Keratinocyte (primary cell): ENCODE measurements around the gene KRT34. TPM values are rescaled to one million over a fixed set of nuclear protein-coding genes. Genes with fewer than 3 reads are reported as not detected.

Experiments used
- DNase-seq: peaks from one replicate; pipeline ENCODE4 v3.0.0-alpha.2; 2011; ENCODE audit warnings: low read depth, missing footprints, low spot score
- FAIRE-seq: peaks from 2 replicates; lab custom pipeline; 2011; peaks lifted over from hg19 to GRCh38; lab: Jason Lieb, UNC
- H2AFZ ChIP-seq: 2 replicates; pipeline ENCODE4 v1.6.0; 2012; ENCODE audit warnings: low read length, control low read depth, inconsistent platforms; ENCODE audit not compliant: control insufficient read depth
- H3K27ac ChIP-seq: 2 replicates; pipeline ENCODE4 v1.5.1; 2011; ENCODE audit warnings: low read length; ENCODE audit not compliant: control insufficient read depth, insufficient read depth
- H3K27me3 ChIP-seq: 3 replicates; pipeline ENCODE4 v1.6.0; 2011; ENCODE audit warnings: low read length; ENCODE audit not compliant: control insufficient read depth, insufficient read depth; ENCODE audit errors: extremely low read depth
- H3K36me3 ChIP-seq, 2 experiments: 2 replicates in 1 of 2; 3 replicates in 1 of 2; pipeline ENCODE4 v1.5.1; 2011; ENCODE audit warnings: low read length in 2 of 2, mild to moderate bottlenecking in 1 of 2; ENCODE audit not compliant: control insufficient read depth in 2 of 2, insufficient read depth in 2 of 2; ENCODE audit errors: extremely low read depth in 1 of 2
- H3K4me1 ChIP-seq: 3 replicates; pipeline ENCODE4 v1.5.1; 2011; ENCODE audit warnings: low read length; ENCODE audit not compliant: control insufficient read depth, insufficient read depth; ENCODE audit errors: extremely low read depth
- H3K4me2 ChIP-seq: 3 replicates; pipeline ENCODE4 v1.6.0; 2011; ENCODE audit warnings: low read depth, low read length; ENCODE audit not compliant: control insufficient read depth, insufficient read depth; ENCODE audit errors: extremely low read depth
- H3K4me3 ChIP-seq, 3 experiments: fragments of 200-600 bp in 1 of 3; sonication (generic) in 1 of 3; 2 replicates in 2 of 3; 3 replicates in 1 of 3; pipeline ENCODE4 v1.5.1; 2011 to 2016; ENCODE audit warnings: low read length in 3 of 3, mild to moderate bottlenecking in 3 of 3, control low read depth in 2 of 3, inconsistent platforms in 1 of 3, low read depth in 1 of 3, mixed read lengths in 1 of 3, mixed run types in 1 of 3, moderate library complexity in 1 of 3; ENCODE audit not compliant: control insufficient read depth in 2 of 3, insufficient read depth in 2 of 3; ENCODE audit errors: extremely low read depth in 1 of 3
- H3K79me2 ChIP-seq: 2 replicates; pipeline ENCODE4 v1.6.0; 2012; ENCODE audit warnings: low read length; ENCODE audit not compliant: control insufficient read depth, insufficient read depth
- H3K9ac ChIP-seq: 3 replicates; pipeline ENCODE4 v1.6.0; 2011; ENCODE audit warnings: low read length; ENCODE audit not compliant: control insufficient read depth, insufficient read depth; ENCODE audit errors: extremely low read depth
- H3K9me1 ChIP-seq: 3 replicates; pipeline ENCODE4 v1.6.0; 2011; ENCODE audit warnings: low read length; ENCODE audit not compliant: control insufficient read depth, insufficient read depth; ENCODE audit errors: extremely low read depth
- H3K9me3 ChIP-seq: 2 replicates; pipeline ENCODE4 v1.5.1; 2012; ENCODE audit warnings: low read depth, low read length; ENCODE audit not compliant: control insufficient read depth
- H4K20me1 ChIP-seq: 3 replicates; pipeline ENCODE4 v1.6.0; 2011; ENCODE audit warnings: low read length; ENCODE audit not compliant: control insufficient read depth, insufficient read depth; ENCODE audit errors: extremely low read depth
- EZH2 ChIP-seq: IDR thresholded peaks from one replicate; pipeline ENCODE4 v1.6.1; 2012; ENCODE audit warnings: inconsistent platforms, mild to moderate bottlenecking, low read length, moderate library complexity
- dilution Hi-C: fragments of 300-500 bp; cut with MboI; formaldehyde crosslinking; loops from one replicate; pipeline ENCODE4 v1.7.0; 2020; ENCODE audit warnings: low sequenced_read_pairs; ENCODE audit not compliant: extremely low pct_ligation_motif_present
- polyA plus RNA-seq, 5 experiments: library from polyadenylated mRNA; depleted of rRNA in 3 of 5; stranded (reverse) in 3 of 5; stranded (forward) in 1 of 5; unstranded in 1 of 5; fragments of >200 nt; gene quantifications; 1 replicate in 1 of 5; 2 replicates in 3 of 5; 3 replicates in 1 of 5; pipeline versions ENCODE4 v1.2.1 to v1.2.3, GENCODE V29; 2011 to 2012; ENCODE audit warnings: missing spikeins in 2 of 5, low read depth in 1 of 5, low replicate concordance in 1 of 5
- TF ChIP-seq, protein P1 (sequence below), 3 experiments: IDR thresholded peaks in 1 of 3; conservative IDR thresholded peaks in 1 of 3; optimal IDR thresholded peaks in 1 of 3; 2 replicates in 2 of 3; 3 replicates in 1 of 3; pipeline versions ENCODE3 to v1.5.1; 2011; ENCODE audit warnings: low read length in 3 of 3, mild to moderate bottlenecking in 3 of 3, moderate library complexity in 2 of 3, control low read depth in 1 of 3, inconsistent platforms in 1 of 3; ENCODE audit not compliant: insufficient read depth in 2 of 3; ENCODE audit errors: extremely low read depth in 1 of 3

Gene KRT34
- polyA plus RNA-seq, 1 donor (not counting 4 experiments of a cell fraction or from before 2014, with no cell fraction given): 4.8 TPM

DNA sequence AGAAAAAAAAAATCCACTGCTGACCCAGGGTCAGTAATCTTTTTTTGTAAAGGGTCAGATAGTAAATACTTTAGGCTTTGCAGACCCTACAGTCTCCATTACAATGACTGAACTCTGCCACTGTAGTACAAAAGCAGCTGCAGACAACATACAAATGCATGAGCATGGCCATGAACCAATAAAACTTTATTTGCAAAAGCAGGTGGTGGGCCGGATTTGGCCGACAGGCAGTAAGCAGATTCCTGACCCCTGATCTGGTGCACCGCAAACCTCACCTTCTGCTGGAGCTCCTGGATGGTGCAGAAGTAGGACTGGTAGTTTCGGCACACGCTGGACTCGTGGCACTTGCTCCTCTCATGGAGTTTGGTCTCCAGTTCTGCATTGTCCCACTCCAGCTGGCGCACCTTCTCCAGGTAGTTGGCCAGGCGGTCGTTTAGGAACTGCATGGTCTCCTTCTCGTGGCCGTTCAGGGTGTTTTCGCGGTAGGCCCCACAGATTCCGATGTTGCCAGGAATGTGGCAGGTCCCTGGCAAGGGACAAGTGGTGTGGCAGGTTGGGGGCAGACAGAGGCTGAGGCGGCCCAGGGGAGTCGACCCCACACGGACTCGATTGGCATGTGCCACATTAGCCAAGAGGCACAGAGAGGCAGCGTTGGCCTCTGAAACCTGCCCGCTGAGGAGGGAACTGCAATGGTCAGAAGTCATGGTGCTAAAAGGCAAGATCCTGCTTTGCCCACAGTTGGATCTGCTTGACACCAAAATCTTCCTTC, 29.1 kb upstream of the KRT34 start:
- H3K27me3 ChIP-seq: no peaks in the 10 kb centered on the region
- H3K4me3 ChIP-seq: no peak overlapping the region
- no peaks in the 10 kb centered on the region for H3K4me1 ChIP-seq
- FAIRE-seq: no peak
- H3K9me1 ChIP-seq: no peaks in the 10 kb centered on the region
- no peak overlapping the region for H3K9ac ChIP-seq
- dilution Hi-C loops: no loop called here
- TF ChIP-seq, protein P1, sequence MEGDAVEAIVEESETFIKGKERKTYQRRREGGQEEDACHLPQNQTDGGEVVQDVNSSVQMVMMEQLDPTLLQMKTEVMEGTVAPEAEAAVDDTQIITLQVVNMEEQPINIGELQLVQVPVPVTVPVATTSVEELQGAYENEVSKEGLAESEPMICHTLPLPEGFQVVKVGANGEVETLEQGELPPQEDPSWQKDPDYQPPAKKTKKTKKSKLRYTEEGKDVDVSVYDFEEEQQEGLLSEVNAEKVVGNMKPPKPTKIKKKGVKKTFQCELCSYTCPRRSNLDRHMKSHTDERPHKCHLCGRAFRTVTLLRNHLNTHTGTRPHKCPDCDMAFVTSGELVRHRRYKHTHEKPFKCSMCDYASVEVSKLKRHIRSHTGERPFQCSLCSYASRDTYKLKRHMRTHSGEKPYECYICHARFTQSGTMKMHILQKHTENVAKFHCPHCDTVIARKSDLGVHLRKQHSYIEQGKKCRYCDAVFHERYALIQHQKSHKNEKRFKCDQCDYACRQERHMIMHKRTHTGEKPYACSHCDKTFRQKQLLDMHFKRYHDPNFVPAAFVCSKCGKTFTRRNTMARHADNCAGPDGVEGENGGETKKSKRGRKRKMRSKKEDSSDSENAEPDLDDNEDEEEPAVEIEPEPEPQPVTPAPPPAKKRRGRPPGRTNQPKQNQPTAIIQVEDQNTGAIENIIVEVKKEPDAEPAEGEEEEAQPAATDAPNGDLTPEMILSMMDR (optimal IDR thresholded peaks at IDR 0.05 in 1 of 3, IDR thresholded peaks at IDR 0.05 in 1 of 3, conservative IDR thresholded peaks at IDR 0.05 in 1 of 3; ENCODE audit: extremely low read depth in 1 of 3, insufficient read depth in 2 of 3, low read length in 3 of 3): no peak
- no peak for TF ChIP-seq EZH2
- DNase-seq: no peak
- no peaks in the 10 kb centered on the region for H3K9me3 ChIP-seq
- H2AFZ ChIP-seq: no peak overlapping the region
- H4K20me1 ChIP-seq: no peaks in the 10 kb centered on the region
- no peak overlapping the region for H3K27ac ChIP-seq
- no peak overlapping the region for H3K4me2 ChIP-seq
- H3K36me3 ChIP-seq: no peaks in the 10 kb centered on the region
- H3K79me2 ChIP-seq: no peaks in the 10 kb centered on the region

- peaks cover 25% of the 10 kb centered on the region for H3K4me1 ChIP-seq
- no peak overlapping the region for H3K27ac ChIP-seq
- no peaks in the 10 kb centered on the region for H3K9me3 ChIP-seq
- no peaks in the 10 kb centered on the region for H3K9me1 ChIP-seq
- H3K79me2 ChIP-seq: no peaks in the 10 kb centered on the region
- dilution Hi-C loops: no loop called here
- H3K9ac ChIP-seq: no peak overlapping the region
- no peaks in the 10 kb centered on the region for H3K27me3 ChIP-seq
- H3K4me3 ChIP-seq: no peak overlapping the region
- no peak overlapping the region for H3K4me2 ChIP-seq
- FAIRE-seq (no peak), DNase-seq (no peak)
- no peak overlapping the region for H2AFZ ChIP-seq
- no peaks in the 10 kb centered on the region for H3K36me3 ChIP-seq
- TF ChIP-seq EZH2: no peak
- TF ChIP-seq, protein P1 (optimal IDR thresholded peaks at IDR 0.05 in 1 of 3, IDR thresholded peaks at IDR 0.05 in 1 of 3, conservative IDR thresholded peaks at IDR 0.05 in 1 of 3; ENCODE audit: extremely low read depth in 1 of 3, insufficient read depth in 2 of 3, low read length in 3 of 3): no peak
- H4K20me1 ChIP-seq: no peaks in the 10 kb centered on the region
Observed at GRCh38 chr17:41407226-41407625, 25.1 kb upstream of the KRT34 start.
